Anterior cingulate cortex (tissue), 58 donors: ENCODE results near the gene P2RX5.
"Not testable (repeated sequence)": the region's sequence is repeated elsewhere in the genome, so short reads cannot be mapped to it uniquely, and the experiment has no call there.

ENCODE experiments used
- DNase-seq, 58 donors: peaks; one replicate each; lab custom pipeline; 2025; lab: John Stamatoyannopoulos, UW

Gene P2RX5, protein sequence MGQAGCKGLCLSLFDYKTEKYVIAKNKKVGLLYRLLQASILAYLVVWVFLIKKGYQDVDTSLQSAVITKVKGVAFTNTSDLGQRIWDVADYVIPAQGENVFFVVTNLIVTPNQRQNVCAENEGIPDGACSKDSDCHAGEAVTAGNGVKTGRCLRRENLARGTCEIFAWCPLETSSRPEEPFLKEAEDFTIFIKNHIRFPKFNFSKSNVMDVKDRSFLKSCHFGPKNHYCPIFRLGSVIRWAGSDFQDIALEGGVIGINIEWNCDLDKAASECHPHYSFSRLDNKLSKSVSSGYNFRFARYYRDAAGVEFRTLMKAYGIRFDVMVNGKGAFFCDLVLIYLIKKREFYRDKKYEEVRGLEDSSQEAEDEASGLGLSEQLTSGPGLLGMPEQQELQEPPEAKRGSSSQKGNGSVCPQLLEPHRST

DNA sequence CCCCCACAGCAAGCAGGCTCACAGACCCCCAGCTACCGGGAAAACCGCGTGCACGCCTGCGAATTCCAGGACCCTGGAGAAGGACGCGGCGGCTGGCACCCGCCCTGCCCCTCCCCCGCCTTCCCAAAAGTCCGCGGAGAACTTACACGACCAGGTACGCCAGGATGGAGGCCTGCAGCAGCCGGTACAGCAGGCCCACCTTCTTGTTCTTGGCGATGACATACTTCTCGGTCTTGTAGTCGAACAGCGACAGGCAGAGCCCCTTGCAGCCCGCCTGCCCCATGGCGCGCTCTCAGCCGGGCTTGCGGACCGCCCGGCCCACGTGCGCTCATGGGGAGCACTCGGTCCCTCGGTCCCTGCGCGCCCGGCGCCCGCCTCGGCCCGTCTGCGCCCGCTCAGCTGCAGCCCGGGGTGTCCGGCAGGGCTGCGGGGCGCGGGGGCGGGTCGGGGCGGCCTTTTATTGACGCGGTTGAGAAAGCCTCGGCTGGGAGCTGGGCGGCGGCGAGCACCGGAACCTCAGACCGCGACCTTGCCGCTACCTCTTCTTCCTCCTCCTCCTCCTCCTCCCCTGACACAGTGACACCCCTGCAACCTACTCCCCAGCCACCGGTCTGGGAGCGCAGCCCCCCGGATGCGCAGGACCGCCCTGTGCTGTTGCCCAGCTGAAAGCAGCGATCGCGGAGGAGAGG lies at the start of gene P2RX5:
TSS of gene P2RX5 (minus strand) at position 433 of the 689 bp plus-strand sequence. CDS start at position 283, 150 bp downstream.
- peak in 7 of 58 donors; percentile 8 to 56 (median 22) for DNase-seq

DNA sequence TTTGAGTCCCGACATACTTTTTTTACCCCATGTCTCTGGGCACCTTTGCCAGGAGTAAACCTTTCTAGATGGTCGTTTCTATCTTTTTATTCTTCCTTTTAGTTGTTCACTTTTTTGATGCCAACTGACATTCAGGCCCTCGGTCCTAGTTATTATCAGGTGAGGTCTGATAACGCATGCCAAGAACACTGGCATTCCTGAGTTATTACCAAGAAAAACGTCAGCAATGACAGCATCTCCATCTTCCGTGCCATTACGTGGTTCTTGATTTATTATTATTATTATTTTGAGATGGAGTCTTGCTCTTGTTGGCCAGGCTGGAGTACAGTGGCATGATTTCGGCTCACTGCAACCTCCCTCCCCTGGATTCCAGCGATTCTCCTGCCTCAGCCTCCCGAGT lies 49.1 kb upstream of the P2RX5 start:
- no peak for DNase-seq

- DNase-seq = no peak
Observed at GRCh38 chr17:3744014-3744413, 48.1 kb upstream of the P2RX5 start.

DNA sequence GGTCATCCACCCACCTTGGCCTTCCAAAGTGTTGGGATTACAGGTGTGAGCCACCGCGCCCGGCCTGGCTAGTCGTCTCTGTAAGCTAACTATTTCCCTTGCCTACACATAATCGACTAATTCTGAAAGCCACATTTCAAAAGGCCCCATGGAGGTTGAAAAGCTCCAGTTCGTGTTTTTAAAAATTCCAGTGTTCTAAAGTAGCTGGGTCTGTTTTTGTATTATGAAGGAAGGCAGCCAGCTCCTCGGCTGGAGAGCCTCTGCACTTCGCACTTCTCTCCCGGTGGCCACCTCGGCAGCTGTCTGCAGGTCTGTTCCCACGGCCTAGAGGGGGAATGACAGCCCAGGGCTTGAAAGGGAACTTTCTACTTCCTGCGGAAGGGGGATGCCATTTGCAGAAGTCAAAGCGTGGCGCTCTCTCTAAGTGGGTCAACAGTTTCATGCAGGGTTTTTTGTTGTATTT lies 44.7 kb upstream of the P2RX5 start:
- DNase-seq = no peak

DNA sequence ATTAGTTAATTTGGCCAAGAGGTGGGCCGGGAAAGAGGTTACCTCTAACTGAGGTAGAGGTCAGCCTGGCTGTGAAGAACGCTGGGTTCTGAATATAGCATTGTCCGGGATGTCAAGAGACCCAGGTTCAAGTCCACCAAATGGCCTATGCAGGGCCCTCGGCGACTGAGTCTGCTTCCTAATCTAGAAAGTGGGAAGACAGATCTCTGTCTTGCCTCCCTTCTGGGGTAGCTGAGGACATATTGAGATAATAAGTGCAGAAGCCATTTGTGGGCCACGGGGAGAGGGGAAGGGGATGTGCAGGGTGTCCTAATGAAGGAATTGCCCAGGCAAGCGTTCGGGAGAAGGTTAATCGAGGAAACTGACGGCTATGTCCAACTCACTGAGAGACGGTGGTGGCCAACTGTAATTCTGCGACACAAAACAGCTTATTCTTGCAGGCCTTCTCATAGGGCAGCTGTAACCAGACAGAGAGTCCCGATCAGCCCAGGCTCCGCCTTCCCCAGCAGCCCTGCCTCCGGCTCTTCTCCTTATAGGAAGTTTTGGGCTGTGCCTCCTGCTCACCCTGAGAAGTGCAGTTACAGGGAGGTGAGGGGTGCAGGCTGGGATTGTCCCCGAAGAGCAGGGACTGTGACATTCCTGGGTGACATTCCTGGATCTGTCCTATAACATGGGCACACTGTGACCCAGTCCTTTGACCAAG lies 43.6 kb upstream of the P2RX5 start:
- peak in 7 of 58 donors; percentile 2 to 32 (median 11) for DNase-seq

GRCh38 chr17:3738562-3739295 lies 42.8 kb upstream of the P2RX5 start:
- DNase-seq = peak in 42 of 58 donors; percentile 7 to 74 (median 37)

GRCh38 chr17:3735515-3735914 lies 39.6 kb upstream of the P2RX5 start:
- DNase-seq = no peak

- not testable (repeated sequence) for DNase-seq
Observed at GRCh38 chr17:3734911-3735276, 38.9 kb upstream of the P2RX5 start.

DNA sequence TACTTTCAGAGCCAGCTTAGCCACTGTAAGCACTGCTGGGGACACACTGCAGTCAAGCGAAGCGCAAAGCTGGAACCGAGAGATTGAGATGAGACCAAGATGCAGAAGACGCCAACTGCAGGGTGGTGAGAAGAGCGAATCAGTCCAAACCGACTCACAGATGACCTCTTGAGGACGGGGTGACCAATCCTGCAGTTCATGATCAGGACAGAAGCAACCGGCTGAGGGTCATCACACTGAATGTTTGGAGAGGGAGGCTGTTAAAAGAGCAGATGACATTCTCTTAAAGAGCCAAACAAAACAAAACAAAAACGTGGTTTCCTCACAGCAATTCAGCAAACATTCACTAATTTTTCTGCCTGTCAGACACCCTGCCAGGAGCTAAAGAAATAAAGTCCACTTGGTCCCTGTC lies 36.3 kb upstream of the P2RX5 start:
- DNase-seq = no peak

GRCh38 chr17:3730881-3731429 lies 35.0 kb upstream of the P2RX5 start:
- DNase-seq = no peak

GRCh38 chr17:3729881-3730280 lies 33.9 kb upstream of the P2RX5 start:
- DNase-seq = no peak

GRCh38 chr17:3728099-3728498 lies 32.1 kb upstream of the P2RX5 start:
- DNase-seq = not testable (repeated sequence)

DNA sequence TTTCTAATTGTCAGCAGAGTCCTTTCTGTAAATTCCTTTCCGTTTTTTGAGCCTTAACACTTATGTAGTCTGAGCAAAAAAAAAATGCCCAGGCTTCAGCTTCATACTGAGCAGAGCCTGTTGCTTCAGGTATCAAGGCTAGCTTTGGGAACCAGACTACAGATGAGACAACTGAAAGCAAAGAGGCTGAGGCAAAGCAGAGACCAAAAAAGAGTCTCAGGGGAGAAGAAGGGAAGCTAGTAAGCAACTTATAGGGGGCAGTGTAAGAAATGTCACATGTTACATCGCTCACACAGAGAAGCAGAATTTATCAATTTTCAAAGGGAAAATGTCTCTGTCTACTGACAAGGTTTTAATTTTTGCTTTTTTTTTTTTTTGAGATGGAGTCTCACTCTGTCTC lies 31.1 kb upstream of the P2RX5 start:
- no peak for DNase-seq

- peak in 1 of 58 donors; percentile 9 for DNase-seq
Observed at GRCh38 chr17:3724378-3725077, 28.6 kb upstream of the P2RX5 start.

- DNase-seq = peak in 57 of 58 donors; percentile 21 to 85 (median 74)
Observed at GRCh38 chr17:3723556-3724377, 27.8 kb upstream of the P2RX5 start, which contains the start of gene HASPIN. Gene HASPIN (plus strand): TSS chr17:3723903. CDS start chr17:3723936, 33 bp downstream.

DNA sequence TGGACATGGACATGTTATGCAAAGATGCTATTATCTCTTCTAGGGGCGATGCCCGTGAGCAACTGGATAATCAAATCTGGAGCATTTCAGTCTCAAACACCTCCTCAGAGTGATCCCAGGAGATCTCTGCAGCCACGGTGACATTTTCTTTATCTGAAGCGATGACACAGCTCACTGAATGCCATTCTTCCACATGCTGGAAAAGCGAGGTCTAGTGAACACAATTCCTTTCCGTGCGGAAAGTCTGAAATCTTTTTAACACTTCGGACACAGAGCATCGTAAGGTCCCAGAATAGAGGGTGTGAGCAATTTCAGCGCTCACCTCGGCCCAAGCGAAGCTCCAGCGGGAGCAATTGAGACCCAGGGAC lies 27.2 kb upstream of the P2RX5 start:
- peak in 2 of 58 donors; percentile 50 to 51 for DNase-seq

DNA sequence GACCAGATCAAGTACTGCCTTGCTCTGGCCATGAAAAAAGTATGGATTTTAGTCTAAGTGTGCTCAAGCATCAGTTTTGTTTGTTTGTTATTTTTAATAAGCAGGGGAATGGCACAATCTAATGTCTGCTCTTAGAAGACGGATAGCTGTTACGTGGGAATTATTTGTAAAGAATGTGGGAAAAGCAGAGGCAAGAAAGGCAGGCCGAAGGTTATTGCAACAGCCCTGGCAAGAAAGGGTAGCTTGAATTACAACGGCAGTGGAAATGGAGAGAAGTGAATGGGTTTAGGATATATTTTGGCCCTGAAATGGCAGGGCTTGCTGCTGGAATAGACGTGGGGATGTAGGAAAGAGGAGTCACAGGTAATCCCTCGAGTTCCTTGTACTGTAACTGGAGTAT lies 26.8 kb upstream of the P2RX5 start:
- no peak for DNase-seq

DNA sequence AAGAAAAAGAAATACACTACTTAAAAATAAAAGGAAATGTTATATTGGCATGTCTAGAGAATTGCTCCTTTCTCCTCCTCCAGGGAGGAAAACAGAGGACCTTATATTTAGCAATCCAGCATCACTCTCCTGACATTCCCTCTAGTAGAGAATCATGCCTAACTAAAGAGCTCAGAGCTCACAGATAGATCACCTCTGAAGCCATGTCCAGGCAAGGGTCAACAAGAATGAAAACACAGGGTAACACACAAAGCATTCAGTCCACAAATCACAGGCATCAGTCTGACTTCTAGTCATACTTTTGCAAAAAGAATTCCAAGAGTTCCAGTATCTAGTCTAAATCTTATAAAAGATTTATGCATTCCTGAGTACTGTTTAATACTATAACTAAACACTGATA lies 23.3 kb upstream of the P2RX5 start:
- no peak for DNase-seq
